ENCODE measurements around the gene COA5. TPM values are rescaled to one million over a fixed set of nuclear protein-coding genes. Genes with fewer than 3 reads are reported as not detected.

The COA5 gene
- total RNA-seq, 1 experiment from 2014 or later: 18.6 TPM

GRCh38 chr2:98572676-98573075 lies 35.6 kb downstream of the COA5 start:
- Histone ChIP-seq H3K79me2 (ENCODE audit: insufficient read depth, low read length) (no peaks in the 10 kb centered on the region), H3K9ac (ENCODE audit: low read length) (no peak overlapping the region), H2AFZ (ENCODE audit: low read depth, low read length, poor library complexity, severe bottlenecking) (no peak overlapping the region), H3K4me1 (ENCODE audit: control insufficient read depth in 1 of 2, insufficient read depth in 2 of 2, low read length in 2 of 2) (no peaks in the 10 kb centered on the region), H3K9me3 (ENCODE audit: control insufficient read depth in 1 of 2, insufficient read depth in 1 of 2, low read depth in 1 of 2, low read length in 2 of 2) (no peaks in the 10 kb centered on the region), H3K27ac (ENCODE audit: low read depth, low read length) (no peak overlapping the region), H3K36me3 (ENCODE audit: control insufficient read depth in 1 of 2, insufficient read depth in 2 of 2, low read length in 2 of 2) (peaks cover 0 to 10% of the 10 kb centered on the region in 2 experiments; a peak in 1 of 4 replicates), H3K4me3 (replicated peaks in 1 of 2; ENCODE audit: low read depth in 1 of 2, low read length in 2 of 2) (no peak overlapping the region), H3K27me3 (ENCODE audit: insufficient read depth, low read length) (no peaks in the 10 kb centered on the region), H3K9me2 (ENCODE audit: insufficient read depth) (no peaks in the 10 kb centered on the region), H4K20me1 (ENCODE audit: insufficient read depth) (no peaks in the 10 kb centered on the region), H3K4me2 (ENCODE audit: low read length) (no peak overlapping the region)
- intact Hi-C loops (cut with micrococcal nuclease): no loop called here
- ChIA-PET POLR2A (no interaction called here), CTCF (no interaction called here), RAD21 (ENCODE audit: low non-redundant PET in 1 of 2, low total read pairs in 2 of 2, uncharacterized antibody in 2 of 2, unreplicated experiment in 2 of 2) (no interaction called here)
- no peak for ATAC-seq
- no peak for DNase-seq (ENCODE audit: low read depth, low spot score)
- no TSS peak for BruUV-seq (replicated peaks)
- TF ChIP-seq YY1 (IDR thresholded peaks at IDR 0.05; ENCODE audit: extremely low read depth, insufficient replicate concordance, low read depth, low read length) (no peak), POLR2A (IDR thresholded peaks at IDR 0.05; ENCODE audit: borderline replicate concordance, extremely low read depth, insufficient read depth, insufficient read length) (no peak), ZFX (IDR thresholded peaks at IDR 0.05) (no peak)

- Histone ChIP-seq H3K4me2 (ENCODE audit: low read length) (no peak overlapping the region), H3K9me3 (ENCODE audit: control insufficient read depth in 1 of 2, insufficient read depth in 1 of 2, low read depth in 1 of 2, low read length in 2 of 2) (no peaks in the 10 kb centered on the region), H3K9ac (ENCODE audit: low read length) (no peak overlapping the region), H3K36me3 (ENCODE audit: control insufficient read depth in 1 of 2, insufficient read depth in 2 of 2, low read length in 2 of 2) (peaks cover 0 to 10% of the 10 kb centered on the region in 2 experiments; a peak in 1 of 4 replicates), H3K4me1 (ENCODE audit: control insufficient read depth in 1 of 2, insufficient read depth in 2 of 2, low read length in 2 of 2) (no peaks in the 10 kb centered on the region), H2AFZ (ENCODE audit: low read depth, low read length, poor library complexity, severe bottlenecking) (no peak overlapping the region), H3K9me2 (ENCODE audit: insufficient read depth) (no peaks in the 10 kb centered on the region), H3K27me3 (ENCODE audit: insufficient read depth, low read length) (no peaks in the 10 kb centered on the region), H4K20me1 (ENCODE audit: insufficient read depth) (no peaks in the 10 kb centered on the region), H3K4me3 (replicated peaks in 1 of 2; ENCODE audit: low read depth in 1 of 2, low read length in 2 of 2) (no peak overlapping the region), H3K79me2 (ENCODE audit: insufficient read depth, low read length) (no peaks in the 10 kb centered on the region), H3K27ac (ENCODE audit: low read depth, low read length) (no peak overlapping the region)
- BruUV-seq (replicated peaks): no TSS peak
- DNase-seq (ENCODE audit: low read depth, low spot score) (no peak), ATAC-seq (no peak)
- no peak for TF ChIP-seq RAD21 (IDR thresholded peaks at IDR 0.05; ENCODE audit: low read depth)
- TF ChIP-seq CEBPB (IDR thresholded peaks at IDR 0.05; ENCODE audit: low read depth): no peak
- no peak for TF ChIP-seq ZNF274 (IDR thresholded peaks at IDR 0.05; ENCODE audit: low read depth, low read length)
- TF ChIP-seq YY1 (IDR thresholded peaks at IDR 0.05; ENCODE audit: extremely low read depth, insufficient replicate concordance, low read depth, low read length): no peak
- TF ChIP-seq FOSL1 (IDR thresholded peaks at IDR 0.05; ENCODE audit: low read depth): no peak
- no peak for TF ChIP-seq ELF1 (IDR thresholded peaks at IDR 0.05; ENCODE audit: borderline replicate concordance, low read depth)
- no peak for TF ChIP-seq CTCF (IDR thresholded peaks at IDR 0.05 in 2 of 3, conservative IDR thresholded peaks at IDR 0.05 in 1 of 3; ENCODE audit: borderline replicate concordance in 1 of 3, insufficient read depth in 1 of 3, low read depth in 2 of 3, low read length in 2 of 3)
- no peak for TF ChIP-seq ZFX (IDR thresholded peaks at IDR 0.05)
- no peak for TF ChIP-seq REST (IDR thresholded peaks at IDR 0.05; ENCODE audit: low read depth)
- no peak for TF ChIP-seq JUND (IDR thresholded peaks at IDR 0.05)
- no peak for TF ChIP-seq POLR2AphosphoS5 (IDR thresholded peaks at IDR 0.05; ENCODE audit: low read depth, low read length)
- no peak for TF ChIP-seq MAX (IDR thresholded peaks at IDR 0.05)
- TF ChIP-seq SRF (IDR thresholded peaks at IDR 0.05; ENCODE audit: low read depth): no peak
- no peak for TF ChIP-seq EZH2phosphoT487 (IDR thresholded peaks at IDR 0.05; ENCODE audit: borderline replicate concordance)
- POLR2A ChIA-PET: no interaction called here
- intact Hi-C loops (cut with micrococcal nuclease): no loop called here
- RAD21 ChIA-PET (ENCODE audit: low non-redundant PET in 1 of 2, low total read pairs in 2 of 2, uncharacterized antibody in 2 of 2, unreplicated experiment in 2 of 2): no interaction called here
- CTCF ChIA-PET: no interaction called here
Observed at GRCh38 chr2:98572211-98572610, 36.1 kb downstream of the COA5 start.

Data from HCT116 (cell line).